ENCODE results near the gene NOTCH3. TPM values are rescaled to one million over a fixed set of nuclear protein-coding genes. Genes with fewer than 3 reads are reported as not detected.

NOTCH3 gene
- total RNA-seq, 1 experiment from 2014 or later: 3.7 TPM

GRCh38 chr19:15218501-15218900 is 17.7 kb upstream of the NOTCH3 start:
- CTCF ChIA-PET: no interaction called here
- Mint-ChIP-seq H3K27ac (ENCODE audit: low read depth, unreplicated experiment) (no peak overlapping the region), H3K36me3 (ENCODE audit: insufficient read depth, unreplicated experiment) (peaks cover 6% of the 10 kb centered on the region), H3K27me3 (ENCODE audit: insufficient read depth, unreplicated experiment) (no peaks in the 10 kb centered on the region), H3K9me3 (ENCODE audit: unreplicated experiment) (no peaks in the 10 kb centered on the region), H3K4me1 (ENCODE audit: insufficient read depth, unreplicated experiment) (peaks cover 7% of the 10 kb centered on the region), H3K4me3 (ENCODE audit: unreplicated experiment) (no peak overlapping the region)
- BruUV-seq (replicated peaks): no TSS peak
- DNase-seq (ENCODE audit: unreplicated experiment): no peak
- POLR2A ChIA-PET: interaction anchor here (0.6 kb wide), 1 partner anchor 693 kb away, joined by 4 read pairs; no protein-coding TSS in a partner anchor
- no peak for TF ChIP-seq CTCF (IDR thresholded peaks at IDR 0.05; ENCODE audit: unreplicated experiment)
- intact Hi-C loops (cut with micrococcal nuclease): no loop called here

GRCh38 chr19:15216363-15216762 is 15.6 kb upstream of the NOTCH3 start:
- Mint-ChIP-seq H3K27me3 (ENCODE audit: insufficient read depth, unreplicated experiment) (no peaks in the 10 kb centered on the region), H3K9me3 (ENCODE audit: unreplicated experiment) (no peaks in the 10 kb centered on the region), H3K4me1 (ENCODE audit: insufficient read depth, unreplicated experiment) (no peaks in the 10 kb centered on the region), H3K27ac (ENCODE audit: low read depth, unreplicated experiment) (no peak overlapping the region), H3K36me3 (ENCODE audit: insufficient read depth, unreplicated experiment) (no peaks in the 10 kb centered on the region), H3K4me3 (ENCODE audit: unreplicated experiment) (no peak overlapping the region)
- no TSS peak for BruUV-seq (replicated peaks)
- DNase-seq (ENCODE audit: unreplicated experiment): peak; percentile 54
- ChIA-PET POLR2A (interaction anchor here (0.9 kb wide), 1 partner anchor 15 kb away, joined by 4 read pairs; the partner anchor contains the start of gene NOTCH3), CTCF (interaction anchor here (0.7 to 1.1 kb wide), 3 partner anchors 33 to 59 kb away, joined by 3 to 5 read pairs (median 3); no protein-coding TSS in a partner anchor)
- intact Hi-C loops (cut with micrococcal nuclease): no loop called here
- no peak for TF ChIP-seq CTCF (IDR thresholded peaks at IDR 0.05; ENCODE audit: unreplicated experiment)

GRCh38 chr19:15213715-15214381 is 13.1 kb upstream of the NOTCH3 start:
- intact Hi-C loops (cut with micrococcal nuclease): no loop called here
- ChIA-PET CTCF (interaction anchor here (0.6 kb wide), 1 partner anchor 1101 kb away, joined by 3 read pairs; no protein-coding TSS in a partner anchor), POLR2A (interaction anchor here (0.6 kb wide), 1 partner anchor 85 kb away, joined by 4 read pairs; no protein-coding TSS in a partner anchor)
- Mint-ChIP-seq H3K9me3 (ENCODE audit: unreplicated experiment) (no peaks in the 10 kb centered on the region), H3K36me3 (ENCODE audit: insufficient read depth, unreplicated experiment) (no peaks in the 10 kb centered on the region), H3K27ac (ENCODE audit: low read depth, unreplicated experiment) (no peak overlapping the region), H3K27me3 (ENCODE audit: insufficient read depth, unreplicated experiment) (no peaks in the 10 kb centered on the region), H3K4me3 (ENCODE audit: unreplicated experiment) (no peak overlapping the region), H3K4me1 (ENCODE audit: insufficient read depth, unreplicated experiment) (peaks cover 13% of the 10 kb centered on the region)
- BruUV-seq (replicated peaks): no TSS peak
- no peak for TF ChIP-seq CTCF (IDR thresholded peaks at IDR 0.05; ENCODE audit: unreplicated experiment)
- DNase-seq (ENCODE audit: unreplicated experiment): no peak

- Mint-ChIP-seq H3K27me3 (ENCODE audit: insufficient read depth, unreplicated experiment) (no peaks in the 10 kb centered on the region), H3K9me3 (ENCODE audit: unreplicated experiment) (no peaks in the 10 kb centered on the region), H3K36me3 (ENCODE audit: insufficient read depth, unreplicated experiment) (no peaks in the 10 kb centered on the region), H3K4me3 (ENCODE audit: unreplicated experiment) (no peak overlapping the region), H3K27ac (ENCODE audit: low read depth, unreplicated experiment) (no peak overlapping the region), H3K4me1 (ENCODE audit: insufficient read depth, unreplicated experiment) (peaks cover 13% of the 10 kb centered on the region)
- intact Hi-C loops (cut with micrococcal nuclease): no loop called here
- no peak for TF ChIP-seq CTCF (IDR thresholded peaks at IDR 0.05; ENCODE audit: unreplicated experiment)
- no TSS peak for BruUV-seq (replicated peaks)
- ChIA-PET POLR2A (no interaction called here), CTCF (no interaction called here)
- no peak for DNase-seq (ENCODE audit: unreplicated experiment)
These were observed 11.9 kb upstream of the NOTCH3 start for GRCh38 chr19:15212711-15213110.
